ENCODE data around the gene SRY. TPM values are rescaled to one million over a fixed set of nuclear protein-coding genes. Genes with fewer than 3 reads are reported as not detected.

Gene SRY
- not detected in 5 replicates for total RNA-seq (2022; extraction: Qiagen RNA extraction; ENCODE audit: low read depth)

DNA sequence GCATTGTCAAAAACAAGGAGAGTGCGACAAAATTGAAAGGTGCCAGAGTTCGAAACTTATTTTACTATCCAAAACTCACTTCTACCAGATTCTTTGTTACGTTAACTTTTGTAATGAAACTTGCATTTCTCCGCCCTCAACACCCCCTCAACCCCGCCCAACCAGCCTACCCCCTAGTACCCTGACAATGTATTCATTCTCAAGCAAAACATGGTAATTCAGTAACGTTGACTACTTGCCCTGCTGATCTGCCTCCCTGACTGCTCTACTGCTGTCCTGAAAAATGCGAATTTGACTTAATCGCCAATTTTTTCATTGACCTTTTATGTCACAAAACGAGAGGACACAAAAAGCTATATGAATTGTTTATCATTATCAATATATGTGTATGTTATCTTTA lies at the start of gene SRY:
TSS of gene SRY (minus strand) at position 83 of the 400 bp plus-strand sequence. CDS start at position 4, 79 bp downstream.

Other genes starting within 250 kb of the SRY start
- gene RPS4Y1, start 53.9 kb upstream of the SRY start, total RNA-seq (2022; extraction: Qiagen RNA extraction; ENCODE audit: low read depth) = 264 to 316 TPM (median 291 TPM) in 5 replicates
- gene ZFY, start 147.7 kb upstream of the SRY start, total RNA-seq (2022; extraction: Qiagen RNA extraction; ENCODE audit: low read depth) = 2.9 to 3.9 TPM (median 3.1 TPM) in 5 replicates

All from A549 treated with RU486 at 1 μM for 4 hours (cell line).